Posterior cingulate gyrus (tissue), 11 donors: Measurements from ENCODE around the gene ZBED4.

Experiments used
- DNase-seq, 10 donors: peaks; one replicate each; pipeline versions ENCODE4 v3.0.0 to v3.0.0-alpha.2; 2020 to 2021; ENCODE audit warnings: mixed read lengths in 3 of 10
- intact Hi-C: fragments of 100-400 bp; cut with DNase I; formaldehyde crosslinking; loops from one replicate; pipeline ENCODE4 v1.15.1; 2023

Gene ZBED4

DNA sequence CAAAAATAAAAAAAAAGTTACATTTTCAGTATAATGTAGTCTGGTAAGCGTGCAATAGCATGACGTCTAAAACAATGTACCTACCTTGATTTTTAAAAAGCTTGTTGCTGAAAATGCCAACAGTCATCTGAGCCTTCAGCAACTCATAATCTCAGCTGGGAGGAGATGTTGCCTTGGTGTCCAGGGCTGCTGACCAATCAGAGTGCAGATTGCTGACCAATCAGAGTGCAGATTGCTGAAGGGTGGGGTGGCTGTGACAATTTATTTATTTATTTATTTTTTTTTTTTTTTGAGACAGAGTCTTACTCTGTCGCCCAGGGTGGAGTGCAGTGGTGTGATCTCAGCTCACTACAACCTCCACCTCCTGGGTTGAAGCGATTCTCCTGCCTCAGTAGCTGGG lies 17.8 kb downstream of the ZBED4 start:
- peak in 1 of 10 donors; percentile 11 for DNase-seq
- intact Hi-C loops: no loop called here

DNA sequence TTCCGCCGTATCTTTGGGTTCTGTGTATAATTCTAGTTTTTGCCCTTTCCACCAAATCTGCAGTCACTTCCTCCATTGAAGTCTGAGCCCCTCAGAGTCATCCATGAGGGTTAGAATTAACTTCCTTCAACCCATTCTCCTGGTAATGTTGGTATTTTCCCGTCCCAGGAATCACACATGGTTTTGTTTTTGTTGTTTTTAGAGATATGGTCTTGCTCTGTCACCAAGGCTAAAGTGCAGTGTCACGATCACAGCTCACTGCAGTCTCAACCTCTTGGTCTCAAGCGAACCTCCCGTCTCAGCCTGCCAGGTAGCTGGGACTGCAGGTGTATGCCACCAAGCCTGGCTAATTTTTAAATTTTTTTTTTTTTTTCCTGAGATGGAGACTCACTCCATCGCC lies 18.7 kb downstream of the ZBED4 start:
- intact Hi-C loops: no loop called here
- no peak for DNase-seq

DNA sequence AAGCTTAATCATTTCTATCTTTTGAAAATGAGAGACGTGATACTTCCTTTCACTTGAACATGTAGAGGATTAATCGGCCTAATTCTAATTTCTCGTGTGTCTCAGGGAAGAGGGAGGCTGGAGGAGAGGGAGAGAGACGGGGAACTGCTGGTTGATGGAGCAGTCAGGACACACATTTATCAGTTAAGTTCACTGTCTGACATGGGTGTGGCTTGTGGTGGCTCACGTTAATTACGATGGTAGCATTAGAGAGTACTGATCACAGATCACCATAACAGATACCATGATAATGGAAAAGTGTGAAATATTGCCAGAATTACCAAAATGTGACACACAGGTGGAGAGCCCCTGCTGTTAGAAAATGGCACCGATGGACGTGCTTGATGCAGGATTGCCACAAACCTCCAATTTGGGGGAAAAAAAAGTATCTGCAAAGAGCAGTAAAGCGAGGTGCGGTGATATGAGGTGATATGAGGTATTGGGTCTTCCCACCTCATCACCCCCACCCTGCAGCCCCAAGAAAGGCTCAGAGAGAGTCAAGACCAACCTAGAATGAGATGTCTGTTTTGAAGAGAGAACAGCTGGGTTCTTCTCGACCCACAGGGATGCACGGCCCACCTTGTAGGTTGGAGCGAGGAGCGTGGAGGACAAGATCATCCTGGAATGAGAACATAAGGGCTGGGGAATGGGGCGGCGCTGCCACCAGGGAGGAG lies 19.7 kb downstream of the ZBED4 start:
- intact Hi-C loops: no loop called here

DNA sequence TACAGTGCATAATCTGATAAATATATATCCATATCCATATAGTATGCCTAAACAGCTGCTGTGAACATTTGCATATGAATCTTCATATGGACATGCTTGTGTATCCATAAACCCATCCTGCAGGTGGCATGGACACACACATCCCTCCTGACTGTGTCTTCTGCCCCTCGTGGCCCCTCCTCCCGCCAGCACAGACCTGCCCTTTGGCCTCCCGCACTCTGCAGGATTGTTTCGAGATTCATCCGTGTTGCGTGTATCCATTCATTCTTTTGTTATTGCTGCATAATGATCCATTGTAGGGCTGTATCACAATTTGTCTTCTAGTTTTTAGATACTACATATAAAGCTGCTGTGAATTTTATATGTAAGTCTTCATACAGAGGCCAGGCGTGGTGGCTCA lies 24.0 kb downstream of the ZBED4 start:
- no peak for DNase-seq
- intact Hi-C loops: no loop called here

More for the DNA sequence above, 19.7 kb downstream of the ZBED4 start:
- no peak for DNase-seq

DNA sequence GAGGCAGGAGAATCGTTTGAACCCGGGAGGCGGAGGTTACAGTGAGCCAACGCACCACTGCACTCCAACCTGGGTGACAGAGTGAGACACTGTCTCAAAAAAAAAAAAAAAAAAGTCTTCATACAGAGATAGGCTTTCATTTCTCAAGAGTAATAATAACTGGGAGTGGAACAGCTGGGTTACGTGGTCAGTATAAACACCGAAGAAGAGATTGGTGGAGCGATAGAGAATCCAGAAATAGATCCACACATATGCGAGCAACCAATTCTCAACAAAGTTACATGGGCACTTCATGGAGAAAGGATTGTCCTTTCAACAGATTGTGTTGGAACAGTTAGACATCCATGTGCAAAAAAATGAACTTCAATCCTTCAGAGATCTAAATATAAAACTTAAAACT lies 24.6 kb downstream of the ZBED4 start:
- intact Hi-C loops: no loop called here

DNA sequence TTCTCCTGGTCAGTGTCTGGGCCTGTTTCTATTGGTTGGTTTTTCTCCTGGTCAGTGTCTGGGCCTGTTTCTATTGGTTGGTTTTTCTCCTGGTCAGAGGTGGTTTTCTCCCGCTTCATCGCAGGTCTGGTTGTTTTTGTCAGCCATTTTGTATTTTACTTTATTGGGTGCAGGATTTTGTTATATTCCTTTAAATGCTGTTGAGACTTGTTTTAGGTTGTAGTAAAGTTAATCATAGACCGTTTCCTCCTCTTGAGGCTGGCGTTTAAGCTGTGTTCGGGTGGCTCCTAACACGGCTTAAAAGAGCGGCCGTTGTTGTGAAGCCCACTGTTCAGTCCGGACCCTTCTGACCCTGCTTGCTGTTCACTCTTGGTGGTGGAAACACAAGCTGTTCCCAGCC lies 26.2 kb downstream of the ZBED4 start:
- no peak for DNase-seq
- intact Hi-C loops: no loop called here

More for the DNA sequence above, 24.6 kb downstream of the ZBED4 start:
- DNase-seq: no peak

DNA sequence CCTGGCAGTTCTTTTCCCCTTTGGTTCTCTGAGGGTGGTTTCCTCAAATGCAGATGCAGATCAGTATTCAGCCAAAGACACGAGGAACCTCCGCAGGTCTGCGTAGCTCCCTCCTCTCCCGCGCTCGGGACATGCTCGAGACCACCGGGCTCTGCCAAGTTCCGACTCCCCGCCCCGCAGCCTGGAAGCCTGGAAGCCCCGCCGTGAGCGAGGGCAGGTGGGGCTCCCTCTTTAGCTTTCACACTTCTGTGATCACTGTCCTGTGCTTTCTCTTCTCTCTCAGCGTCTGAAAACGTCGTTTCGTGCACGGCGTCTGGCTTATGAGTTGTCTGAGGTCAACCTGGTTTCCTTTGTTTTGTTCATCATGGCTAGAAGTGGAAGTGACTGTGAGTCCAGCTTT lies 26.6 kb downstream of the ZBED4 start:
- intact Hi-C loops: no loop called here
- no peak for DNase-seq

DNA sequence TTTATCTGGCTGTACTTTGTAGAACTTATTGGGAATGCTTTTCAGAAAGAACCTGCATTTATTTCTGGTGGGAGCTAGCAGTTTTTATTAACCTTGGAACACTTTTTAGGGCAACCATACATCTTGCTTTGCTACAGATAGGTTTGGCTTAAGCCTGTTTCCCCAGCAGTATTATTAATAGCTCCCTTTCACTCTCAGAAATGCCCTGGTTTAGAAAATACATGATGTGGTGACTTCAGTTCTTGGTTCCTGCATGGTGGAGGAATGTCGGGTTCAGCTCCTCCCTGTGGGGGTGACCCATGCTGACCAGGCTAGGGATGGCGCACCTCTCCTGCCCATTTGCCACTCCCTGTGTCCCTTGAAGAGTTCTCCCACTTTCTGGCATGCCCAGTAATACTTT lies 28.2 kb downstream of the ZBED4 start:
- intact Hi-C loops: no loop called here
- no peak for DNase-seq

DNA sequence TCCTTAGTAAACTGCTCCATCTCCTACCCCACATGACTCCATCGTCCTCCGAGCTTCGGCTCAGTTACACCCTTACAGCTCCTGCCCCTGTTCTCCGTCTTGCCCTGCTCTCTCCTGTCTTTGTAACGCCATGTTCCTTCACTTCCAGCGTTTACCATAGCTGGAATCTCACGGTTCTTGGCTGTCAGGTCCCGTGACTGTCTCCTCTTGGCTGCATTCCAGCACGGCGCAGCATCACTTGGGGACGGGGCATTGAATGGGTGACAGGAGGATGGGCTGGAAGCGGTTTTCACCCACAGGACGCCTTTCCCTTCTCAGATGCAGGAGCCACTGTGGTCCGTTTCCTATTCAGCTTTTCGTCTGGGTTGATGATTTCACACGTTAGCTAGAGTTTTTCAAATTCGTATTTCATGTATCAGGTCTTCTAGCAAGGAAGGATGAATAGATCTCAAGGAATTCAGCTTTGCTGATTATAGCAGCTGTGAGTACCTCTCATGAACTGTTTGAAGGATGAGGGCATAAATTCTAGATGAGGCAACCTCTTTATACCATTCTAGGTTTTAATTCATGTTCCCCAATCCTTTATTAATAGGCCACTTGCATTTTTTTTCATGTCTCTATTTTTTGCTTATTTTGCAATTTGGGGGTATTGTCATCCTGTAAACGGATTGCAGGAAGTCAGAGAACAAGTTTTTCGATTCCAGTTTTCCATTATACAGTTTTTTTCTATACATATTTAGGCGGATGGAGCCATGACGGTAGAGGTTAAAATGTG lies 29.1 kb downstream of the ZBED4 start:
- intact Hi-C loops: no loop called here
- peak in 4 of 10 donors; percentile 17 to 88 (median 54) for DNase-seq

DNA sequence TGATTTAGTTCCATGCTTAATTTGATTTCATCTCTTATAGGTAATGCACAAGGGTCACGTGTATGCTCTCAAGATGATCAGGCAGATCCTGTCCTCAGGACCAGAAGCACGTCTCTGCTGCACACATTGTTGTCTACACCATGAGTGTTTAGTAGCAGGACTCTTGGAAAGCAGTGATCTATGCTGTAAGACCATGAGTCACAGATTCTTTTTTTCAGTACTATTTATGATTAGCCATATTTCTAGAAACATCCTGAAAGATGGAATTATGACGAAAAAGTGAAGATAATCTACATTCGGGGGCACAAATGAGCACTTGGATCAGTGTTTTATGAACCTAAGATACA lies 29.6 kb downstream of the ZBED4 start:
- no peak for DNase-seq
- intact Hi-C loops: no loop called here

DNA sequence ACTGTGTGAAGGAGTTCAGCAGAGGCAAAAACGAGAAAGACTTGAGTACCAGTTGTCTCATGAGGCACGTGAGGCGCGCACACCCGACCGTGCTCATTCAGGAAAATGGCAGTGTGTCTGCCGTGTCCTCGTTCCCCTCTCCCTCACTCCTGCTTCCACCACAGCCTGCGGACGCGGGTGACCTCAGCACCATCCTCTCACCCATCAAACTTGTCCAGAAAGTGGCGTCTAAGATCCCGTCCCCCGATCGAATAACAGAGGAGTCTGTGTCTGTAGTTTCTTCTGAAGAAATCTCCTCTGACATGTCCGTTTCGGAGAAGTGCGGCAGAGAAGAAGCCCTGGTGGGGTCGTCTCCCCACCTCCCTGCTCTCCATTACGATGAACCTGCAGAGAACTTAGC lies 30.4 kb downstream of the ZBED4 start:
- intact Hi-C loops: no loop called here
- no peak for DNase-seq

DNA sequence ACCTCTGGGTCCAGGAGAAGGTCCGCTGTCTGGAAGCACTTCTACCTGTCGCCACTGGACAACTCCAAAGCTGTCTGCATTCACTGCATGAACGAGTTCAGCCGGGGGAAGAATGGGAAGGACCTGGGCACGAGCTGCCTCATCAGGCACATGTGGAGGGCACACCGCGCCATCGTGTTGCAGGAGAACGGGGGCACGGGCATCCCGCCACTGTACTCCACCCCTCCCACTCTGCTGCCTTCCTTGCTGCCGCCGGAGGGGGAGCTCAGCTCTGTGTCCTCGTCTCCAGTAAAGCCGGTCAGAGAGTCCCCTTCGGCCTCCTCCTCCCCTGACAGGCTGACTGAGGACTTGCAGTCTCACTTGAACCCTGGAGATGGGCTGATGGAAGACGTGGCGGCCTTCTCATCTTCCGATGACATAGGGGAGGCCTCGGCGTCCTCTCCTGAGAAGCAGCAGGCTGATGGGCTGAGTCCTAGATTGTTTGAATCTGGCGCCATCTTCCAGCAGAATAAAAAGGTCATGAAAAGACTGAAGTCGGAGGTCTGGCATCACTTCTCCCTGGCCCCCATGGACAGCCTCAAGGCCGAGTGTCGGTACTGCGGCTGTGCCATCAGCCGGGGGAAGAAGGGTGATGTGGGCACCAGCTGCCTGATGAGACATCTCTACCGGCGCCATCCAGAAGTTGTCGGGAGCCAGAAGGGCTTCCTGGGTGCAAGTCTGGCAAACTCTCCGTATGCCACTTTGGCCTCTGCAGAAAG lies 31.0 kb downstream of the ZBED4 start:
- no peak for DNase-seq
- intact Hi-C loops: no loop called here

DNA sequence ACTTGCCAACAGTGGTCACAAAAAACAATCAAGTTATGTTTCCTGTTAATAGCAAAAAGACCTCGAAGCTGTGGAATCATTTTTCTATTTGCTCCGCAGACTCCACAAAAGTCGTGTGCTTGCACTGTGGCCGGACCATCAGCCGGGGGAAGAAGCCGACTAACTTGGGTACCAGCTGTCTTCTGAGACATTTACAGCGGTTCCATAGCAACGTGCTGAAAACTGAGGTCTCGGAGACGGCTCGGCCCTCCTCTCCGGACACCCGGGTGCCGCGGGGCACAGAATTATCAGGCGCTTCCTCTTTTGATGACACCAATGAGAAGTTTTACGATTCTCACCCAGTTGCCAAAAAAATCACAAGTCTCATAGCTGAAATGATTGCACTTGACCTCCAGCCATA lies 31.6 kb downstream of the ZBED4 start:
- DNase-seq: no peak
- intact Hi-C loops: no loop called here

DNA sequence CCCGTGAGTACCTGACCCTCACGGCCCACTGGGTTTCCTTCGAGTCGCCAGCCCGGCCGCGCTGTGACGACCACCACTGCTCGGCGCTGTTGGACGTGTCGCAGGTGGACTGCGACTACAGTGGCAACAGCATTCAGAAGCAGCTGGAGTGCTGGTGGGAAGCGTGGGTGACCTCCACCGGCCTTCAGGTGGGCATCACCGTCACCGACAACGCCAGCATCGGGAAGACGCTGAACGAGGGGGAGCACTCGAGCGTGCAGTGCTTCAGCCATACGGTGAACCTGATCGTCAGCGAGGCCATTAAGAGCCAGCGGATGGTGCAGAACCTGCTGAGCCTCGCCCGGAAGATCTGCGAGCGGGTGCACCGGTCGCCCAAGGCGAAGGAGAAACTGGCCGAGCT lies 32.2 kb downstream of the ZBED4 start:
- intact Hi-C loops: no loop called here
- DNase-seq: no peak

DNA sequence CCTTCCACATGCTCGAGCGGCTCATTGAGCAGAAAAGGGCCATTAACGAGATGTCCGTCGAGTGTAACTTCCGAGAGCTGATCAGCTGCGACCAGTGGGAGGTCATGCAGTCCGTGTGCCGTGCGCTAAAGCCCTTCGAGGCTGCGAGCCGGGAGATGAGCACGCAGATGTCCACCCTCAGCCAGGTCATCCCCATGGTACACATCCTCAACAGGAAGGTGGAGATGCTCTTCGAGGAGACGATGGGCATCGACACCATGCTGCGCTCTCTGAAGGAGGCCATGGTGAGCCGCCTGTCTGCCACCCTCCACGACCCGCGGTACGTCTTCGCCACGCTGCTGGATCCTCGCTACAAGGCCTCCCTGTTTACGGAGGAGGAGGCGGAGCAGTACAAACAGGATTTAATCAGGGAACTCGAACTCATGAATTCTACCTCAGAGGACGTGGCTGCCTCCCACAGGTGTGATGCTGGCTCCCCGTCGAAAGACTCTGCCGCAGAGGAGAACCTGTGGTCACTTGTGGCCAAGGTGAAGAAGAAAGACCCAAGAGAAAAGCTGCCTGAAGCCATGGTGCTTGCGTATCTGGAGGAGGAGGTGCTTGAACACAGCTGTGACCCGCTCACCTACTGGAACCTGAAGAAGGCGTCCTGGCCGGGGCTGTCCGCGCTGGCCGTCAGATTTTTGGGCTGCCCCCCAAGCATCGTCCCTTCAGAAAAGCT lies 32.9 kb downstream of the ZBED4 start:
- DNase-seq: peak in 1 of 10 donors; percentile 73
- intact Hi-C loops: no loop called here

DNA sequence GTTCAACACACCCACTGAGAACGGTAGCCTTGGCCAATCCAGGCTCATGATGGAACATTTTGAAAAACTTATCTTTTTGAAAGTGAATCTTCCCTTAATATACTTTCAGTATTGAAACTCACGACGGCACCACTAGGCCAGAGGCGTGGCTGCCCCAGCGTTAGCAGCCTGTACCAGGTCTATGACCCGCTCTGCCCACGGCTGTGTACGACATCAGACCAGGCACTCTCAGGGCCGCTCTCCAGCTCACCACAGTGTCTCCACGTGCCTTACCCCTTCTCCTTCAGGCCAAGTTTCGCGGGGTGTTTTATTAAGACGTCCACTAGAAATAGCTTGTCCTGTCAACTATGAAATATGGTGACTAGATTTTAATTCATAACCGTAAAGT lies 33.4 kb downstream of the ZBED4 start:
- DNase-seq: no peak
- intact Hi-C loops: no loop called here

DNA sequence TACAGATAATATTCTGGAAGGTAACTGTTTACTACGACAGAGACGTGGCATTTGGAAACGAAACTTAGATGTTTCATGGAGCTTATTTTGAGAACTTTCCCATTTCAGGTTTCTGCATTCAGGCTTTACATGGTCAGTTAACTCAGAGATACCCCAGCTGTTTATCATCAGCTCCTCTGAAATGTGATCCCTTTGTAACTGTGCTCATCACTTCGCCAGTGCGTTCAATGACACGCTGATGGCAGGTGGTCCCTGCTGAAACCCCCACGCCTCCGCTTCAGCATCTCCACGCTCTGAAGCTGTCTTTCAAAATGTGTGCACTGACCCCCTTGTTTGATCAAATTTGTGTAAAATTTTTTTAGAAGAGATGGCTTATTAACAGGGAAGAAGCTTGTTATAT lies 34.1 kb downstream of the ZBED4 start:
- intact Hi-C loops: no loop called here
- DNase-seq: no peak

DNA sequence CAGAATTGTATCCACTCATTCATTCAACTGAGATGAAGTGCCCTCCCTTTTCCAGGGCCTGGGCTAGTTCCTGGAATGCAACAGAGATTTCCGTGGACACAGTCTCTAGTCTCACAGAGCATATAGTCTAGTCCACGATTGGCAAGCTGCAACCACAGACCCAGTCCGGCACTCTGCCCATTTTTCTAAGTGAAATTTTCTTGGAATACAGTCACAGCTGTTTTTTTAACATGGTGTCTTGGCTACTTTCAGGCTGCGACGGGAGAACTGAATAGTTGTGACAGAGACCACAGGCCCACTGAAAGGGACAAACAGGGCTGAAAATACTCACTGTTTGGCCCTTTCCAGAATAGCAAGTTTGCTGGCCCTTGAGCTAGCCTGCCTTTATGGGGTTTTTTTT lies 35.4 kb downstream of the ZBED4 start:
- intact Hi-C loops: no loop called here
- DNase-seq: peak in 1 of 10 donors; percentile 65

DNA sequence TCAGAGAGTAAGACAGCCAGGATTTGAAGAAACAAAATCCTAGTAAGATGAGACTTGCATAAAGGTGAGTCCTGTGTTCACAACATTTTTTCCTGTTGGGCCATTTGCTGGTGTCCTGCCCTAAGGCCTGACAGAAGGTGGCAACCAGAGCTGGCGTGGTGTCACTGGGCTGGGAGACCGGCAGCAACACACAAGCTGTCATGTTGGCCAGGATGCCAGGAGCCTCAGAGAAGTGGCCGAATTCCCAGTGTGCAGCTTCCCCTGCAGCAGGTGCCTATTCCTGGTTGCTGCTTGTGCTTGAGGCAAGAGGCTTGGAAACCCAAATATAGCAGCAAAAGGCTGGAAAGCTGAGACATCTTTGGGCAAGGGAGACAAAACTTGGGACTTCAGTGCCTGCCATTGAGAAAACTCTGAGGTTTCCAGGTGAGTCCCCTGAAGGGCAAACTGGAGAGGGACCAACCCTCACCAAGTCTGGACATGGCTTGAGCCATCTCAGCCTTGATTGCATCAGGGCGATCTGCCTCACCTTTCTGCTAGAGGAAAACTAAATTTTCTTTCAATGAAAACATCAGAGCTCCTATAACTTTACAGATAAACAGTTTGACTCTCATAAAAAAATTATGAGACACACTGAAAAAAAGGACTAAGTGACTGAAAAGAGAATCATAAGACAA lies 38.7 kb downstream of the ZBED4 start:
- intact Hi-C loops: no loop called here
- DNase-seq: peak in 7 of 10 donors; percentile 42 to 94 (median 54)

DNA sequence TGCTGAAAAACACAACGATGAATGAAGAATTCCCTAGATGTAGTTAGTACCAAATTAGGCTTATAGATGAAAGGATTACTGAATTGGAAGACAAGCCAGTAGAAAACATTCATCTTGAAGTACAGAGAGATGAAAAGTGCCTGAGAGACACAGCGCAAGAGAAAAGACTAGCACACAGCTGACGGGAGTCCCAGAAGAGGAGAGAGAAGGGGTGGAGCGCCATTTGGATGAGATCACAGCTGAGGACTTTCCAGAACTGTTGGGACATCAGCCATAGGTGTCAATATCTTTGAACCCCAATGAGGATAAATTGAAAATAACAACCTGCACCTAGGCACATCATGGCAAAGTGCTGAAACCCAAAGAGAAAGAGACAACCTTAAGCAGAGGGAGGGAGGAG lies 39.4 kb downstream of the ZBED4 start:
- DNase-seq: no peak
- intact Hi-C loops: no loop called here
